8988T (cell line): ENCODE data around the gene TTBK2.
"Not testable (repeated sequence)": the region's sequence is repeated elsewhere in the genome, so short reads cannot be mapped to it uniquely, and the experiment has no call there.

Experiments used
- DNase-seq: peaks from one replicate; pipeline ENCODE4 v3.0.0; 2011

TTBK2 gene

DNA sequence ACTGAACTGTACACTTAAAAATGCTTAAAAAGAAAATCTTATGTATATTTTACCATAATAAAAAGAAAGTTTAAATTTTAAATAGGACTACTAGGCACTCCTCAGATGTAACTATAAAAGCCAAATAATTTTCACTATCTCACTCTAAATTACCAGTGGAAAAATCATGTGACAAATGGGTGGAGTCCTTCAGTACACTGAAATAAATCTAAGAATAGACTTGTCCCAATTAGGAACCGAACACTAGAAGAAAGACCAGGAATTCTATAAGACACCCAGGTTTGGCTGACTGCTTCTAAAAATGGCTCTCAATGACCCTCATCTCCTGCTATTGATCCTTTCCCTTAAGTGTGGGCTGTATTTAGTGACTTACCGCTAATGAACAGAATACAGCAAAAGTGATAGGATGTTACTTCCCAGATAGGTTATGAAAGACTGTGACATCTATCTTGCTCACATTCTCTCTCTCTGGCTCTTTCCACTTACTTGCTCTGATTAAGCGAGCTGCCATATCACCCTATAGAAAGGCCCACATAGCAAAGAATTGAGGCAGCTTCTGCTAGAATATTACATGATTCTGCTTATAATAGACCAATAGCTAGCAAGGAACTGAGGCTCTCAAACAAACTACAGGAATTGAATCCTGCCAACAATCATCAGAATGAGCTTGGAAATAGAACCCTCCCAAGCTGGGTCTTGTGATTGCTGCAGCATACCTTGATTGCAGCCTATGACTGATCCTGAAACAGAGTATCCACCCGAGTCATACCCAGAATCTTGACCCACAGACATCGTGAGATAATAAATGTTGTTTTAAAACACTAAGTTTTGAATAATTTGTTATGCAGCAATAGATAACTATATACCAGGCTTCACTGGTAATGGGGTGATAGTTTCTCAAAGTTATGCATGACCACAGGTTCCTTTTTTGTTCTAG is 16.9 kb downstream of the TTBK2 start:
- no peak for DNase-seq

DNA sequence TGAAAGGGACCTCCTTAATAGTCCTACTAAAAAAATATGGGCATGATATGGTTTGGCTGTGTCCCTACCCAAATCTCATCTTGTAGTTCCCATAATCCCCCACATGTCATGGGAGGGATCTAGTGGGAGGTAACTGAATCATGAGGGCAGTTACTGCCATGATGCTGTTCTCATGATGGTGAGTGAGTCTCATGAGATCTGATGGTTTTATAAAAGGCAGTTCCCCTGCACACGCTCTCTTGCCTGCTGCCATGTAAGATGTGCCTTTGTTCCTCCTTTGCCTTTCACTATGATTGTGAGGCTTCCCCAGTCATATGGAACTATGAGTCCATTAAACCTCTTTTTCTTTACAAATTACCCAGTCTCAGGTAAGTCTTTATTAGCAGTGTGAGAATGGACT is 26.7 kb downstream of the TTBK2 start:
- DNase-seq = not testable (repeated sequence)

DNA sequence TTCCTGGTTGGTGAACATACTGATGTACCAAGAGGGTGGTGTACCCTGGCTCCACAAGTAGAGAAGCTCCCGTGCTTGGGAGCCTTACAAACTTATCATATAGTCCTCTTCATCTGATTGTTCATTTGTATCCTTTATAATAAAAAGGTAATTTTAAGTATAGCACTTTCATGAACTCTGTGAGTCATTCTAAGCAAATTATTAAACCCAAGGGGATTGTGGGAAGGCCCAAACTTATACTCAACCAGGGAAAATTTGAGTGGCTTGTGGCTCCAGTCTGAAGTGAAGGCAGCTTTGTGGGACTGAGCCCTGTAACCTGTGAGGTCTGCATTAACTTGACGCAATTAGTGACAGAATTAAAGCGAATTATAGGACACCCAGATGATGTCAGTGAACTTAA is 29.0 kb downstream of the TTBK2 start:
- DNase-seq = no peak

DNA sequence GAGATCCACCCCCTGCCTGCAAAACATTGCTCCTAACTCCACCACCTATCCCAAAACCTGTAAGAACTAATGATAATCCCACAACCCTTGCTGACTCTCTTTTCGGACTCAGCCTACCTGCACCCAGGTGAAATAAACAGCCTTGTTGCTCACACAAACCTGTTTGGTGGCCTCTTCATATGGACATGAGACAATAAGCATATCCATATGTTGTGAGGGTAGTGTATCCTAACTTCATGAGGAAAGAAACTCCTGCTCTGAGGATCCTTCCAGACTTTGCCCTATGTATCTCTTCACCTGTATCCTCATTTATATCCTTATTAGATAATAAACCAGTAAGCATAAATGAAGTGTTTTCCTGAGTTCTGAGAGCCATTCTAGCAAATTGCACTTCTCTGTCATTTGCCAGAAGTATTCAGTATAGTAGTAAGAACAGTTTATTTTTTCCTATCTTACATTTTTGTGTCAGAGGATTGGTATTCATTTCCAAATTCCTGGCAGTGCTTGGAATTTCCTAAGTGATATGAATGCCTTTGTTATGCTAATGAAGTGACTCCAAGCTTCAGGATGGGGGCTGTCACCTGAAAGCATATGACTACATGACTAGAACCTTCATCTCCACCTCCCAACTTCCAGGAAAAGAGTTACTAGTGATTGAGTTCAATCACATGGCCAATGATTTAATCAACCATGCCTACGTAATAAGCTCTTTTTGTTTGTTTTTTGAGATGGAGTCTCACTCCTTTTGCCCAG is 30.2 kb downstream of the TTBK2 start:
- DNase-seq = no peak

DNA sequence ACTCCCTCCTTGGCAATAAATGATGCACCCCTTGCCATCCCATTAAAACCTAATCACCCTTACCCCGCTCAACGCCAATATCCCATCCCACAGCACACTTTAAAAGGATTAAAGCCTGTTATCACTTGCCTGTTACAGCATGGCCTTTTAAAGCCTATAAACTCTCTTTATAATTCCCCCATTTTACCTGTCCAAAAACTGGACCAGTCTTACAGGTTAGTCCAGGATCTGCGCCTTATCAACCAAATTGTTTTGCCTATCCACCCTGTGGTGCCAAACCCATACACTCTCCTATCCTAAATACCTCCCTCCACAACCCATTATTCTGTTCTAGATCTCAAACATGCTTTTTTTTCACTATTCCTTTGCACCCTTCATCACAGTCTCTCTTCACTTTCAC is 33.2 kb downstream of the TTBK2 start:
- not testable (repeated sequence) for DNase-seq

DNA sequence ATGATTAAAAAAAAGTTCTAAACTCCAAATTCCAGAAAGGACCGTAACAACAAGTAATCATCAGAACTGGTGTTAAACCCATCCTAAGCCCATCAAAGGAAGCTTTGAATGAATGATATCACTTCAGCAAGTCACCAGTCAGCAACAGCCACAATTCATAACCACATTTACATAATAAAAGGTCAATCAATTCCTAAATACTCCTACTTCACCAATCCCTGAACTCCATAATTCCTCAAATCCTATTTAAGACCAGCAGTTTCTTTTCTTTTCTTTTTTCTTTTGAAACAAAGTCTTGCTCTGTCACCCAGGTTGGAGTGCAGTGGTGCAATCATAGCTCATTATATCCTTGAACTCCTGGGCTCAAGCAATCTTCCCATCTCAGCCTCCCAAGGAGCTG is 40.5 kb downstream of the TTBK2 start:
- no peak for DNase-seq

DNA sequence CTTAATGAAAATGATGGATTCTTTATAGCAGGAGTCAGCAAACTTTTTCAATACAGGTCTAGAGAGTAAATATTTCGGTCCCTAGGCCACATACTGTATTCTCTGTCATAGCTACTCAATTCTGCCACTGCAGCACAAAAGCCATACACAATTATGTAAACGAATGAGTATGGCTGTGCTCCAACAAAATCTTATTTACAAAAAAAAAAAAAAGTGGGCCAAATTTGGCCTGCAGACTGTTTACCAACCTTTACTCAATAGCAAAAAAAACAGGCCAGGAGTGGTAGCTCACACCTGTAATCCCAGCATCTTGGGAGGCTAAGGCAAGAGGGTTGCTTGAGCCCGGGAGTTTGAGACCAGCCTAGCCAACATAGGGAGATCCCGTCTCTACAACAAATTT is 41.1 kb downstream of the TTBK2 start:
- DNase-seq = no peak

DNA sequence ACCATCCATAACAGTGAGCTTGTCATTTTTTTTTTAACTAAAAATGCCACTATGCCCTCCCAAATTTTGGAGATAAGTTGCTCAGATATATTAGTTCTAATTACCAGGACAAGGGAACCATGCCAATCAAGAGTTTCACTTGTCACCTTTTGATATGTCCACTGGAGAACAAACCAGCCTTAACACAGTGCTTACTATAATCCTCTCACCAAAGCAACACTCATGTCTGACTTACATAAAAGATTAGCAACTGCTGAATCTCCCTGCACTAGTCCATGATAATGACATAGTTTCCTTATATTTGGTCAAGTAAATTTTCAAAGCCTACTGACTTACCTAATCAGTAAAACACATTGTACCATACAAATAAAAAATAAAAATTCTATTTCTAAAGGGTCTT is 44.4 kb downstream of the TTBK2 start:
- no peak for DNase-seq

DNA sequence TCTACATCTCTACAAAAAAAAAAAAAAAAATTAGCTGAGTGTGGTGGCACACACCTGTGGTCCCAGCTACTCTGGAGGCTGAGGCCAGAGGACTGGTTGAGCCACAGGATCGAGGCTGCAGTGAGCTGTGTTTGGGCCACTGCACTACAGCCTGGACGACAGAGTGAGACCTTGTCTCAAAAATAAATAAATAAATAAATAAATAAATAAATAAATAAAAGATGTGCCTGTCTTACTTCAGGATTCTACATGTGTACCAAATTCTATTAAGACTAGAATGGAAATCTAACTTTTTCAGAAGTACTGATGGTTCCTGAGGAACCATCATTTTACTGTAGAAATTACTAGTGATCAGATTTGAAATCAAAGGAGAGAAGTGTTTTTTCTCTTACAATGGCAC is 51.9 kb downstream of the TTBK2 start:
- DNase-seq = no peak

DNA sequence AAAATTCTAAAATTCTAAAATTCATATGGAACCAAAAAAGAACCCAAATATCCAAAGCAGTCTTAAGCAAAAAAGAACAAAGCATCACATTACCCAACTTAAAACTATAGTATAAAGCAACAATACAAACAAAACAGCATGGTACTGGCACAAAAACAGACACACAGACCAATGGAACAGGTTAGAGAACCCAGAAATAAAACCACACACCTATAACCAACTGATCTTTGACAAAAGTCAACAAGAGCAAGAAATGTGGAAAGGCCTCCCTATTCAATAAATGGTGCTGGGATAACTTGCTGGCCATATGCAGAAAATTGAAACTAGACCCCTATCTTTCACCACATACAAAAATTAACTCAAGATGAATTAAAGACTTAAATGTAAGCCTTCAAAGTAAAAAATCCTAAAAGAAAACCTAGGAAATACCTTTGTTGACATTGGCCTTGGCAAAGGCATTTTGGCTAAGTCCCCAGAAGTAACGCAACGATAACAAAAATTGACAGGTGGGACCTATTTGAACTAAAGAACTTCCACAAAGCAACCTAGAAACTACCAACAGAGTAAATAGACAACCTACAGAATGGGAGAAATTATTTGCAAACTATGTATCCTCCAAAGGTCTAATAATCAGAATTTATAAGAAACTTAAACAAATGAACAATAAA is 56.9 kb downstream of the TTBK2 start:
- DNase-seq = no peak

DNA sequence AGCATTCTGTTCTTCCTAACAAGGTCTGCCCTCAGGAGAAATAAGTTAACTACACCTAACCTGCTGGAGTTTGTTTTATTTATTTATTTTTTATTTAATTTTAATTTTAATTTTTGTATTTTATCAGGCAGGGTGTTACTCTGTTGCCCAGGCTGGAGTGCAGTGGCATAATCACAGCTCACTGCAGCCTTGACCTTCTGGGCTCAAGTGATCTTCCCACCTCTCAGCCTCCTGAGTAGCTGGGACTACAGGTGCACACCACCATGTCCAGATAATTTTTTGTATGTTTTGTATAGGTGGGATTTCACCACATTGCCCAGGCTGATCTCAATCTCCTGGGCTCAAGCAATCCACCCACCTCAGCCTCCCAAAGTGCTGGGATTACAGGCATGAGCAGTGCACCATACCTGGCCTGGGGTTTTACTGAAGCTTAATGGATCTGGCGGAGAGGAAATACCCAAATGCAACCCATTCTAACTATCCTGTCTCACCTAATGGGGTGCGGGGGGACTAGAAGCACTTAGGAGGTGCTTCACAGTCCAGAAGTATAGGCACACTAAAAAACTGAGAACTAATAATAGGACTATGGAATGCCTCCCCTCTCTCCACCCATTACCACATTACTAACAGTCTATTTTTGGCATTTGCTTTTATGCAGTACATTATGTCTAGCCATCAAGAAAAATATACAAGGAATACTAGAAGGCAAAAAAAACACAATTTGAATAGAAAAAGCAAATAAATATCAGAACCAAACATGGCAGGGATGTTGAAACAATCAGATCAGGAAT is 61.4 kb downstream of the TTBK2 start:
- DNase-seq = no peak

DNA sequence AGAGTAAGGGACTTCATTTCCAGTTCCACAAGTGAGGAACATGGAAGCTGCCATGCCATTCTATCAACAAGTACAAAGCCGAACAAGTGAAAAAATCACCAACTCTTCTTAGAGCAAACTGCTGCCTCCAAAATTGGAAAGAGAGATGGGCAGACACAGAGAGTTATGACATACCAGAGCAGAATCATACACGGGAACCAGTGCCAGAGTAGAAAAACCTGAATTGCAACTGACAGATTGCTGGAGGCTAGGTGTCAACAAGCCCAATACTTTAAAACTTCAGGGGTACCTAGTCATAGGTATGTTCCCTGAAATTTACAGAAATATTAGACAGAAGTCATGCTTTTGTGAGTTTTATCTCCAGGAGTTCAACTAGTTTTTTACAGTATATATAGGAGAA is 62.0 kb downstream of the TTBK2 start:
- DNase-seq = no peak

DNA sequence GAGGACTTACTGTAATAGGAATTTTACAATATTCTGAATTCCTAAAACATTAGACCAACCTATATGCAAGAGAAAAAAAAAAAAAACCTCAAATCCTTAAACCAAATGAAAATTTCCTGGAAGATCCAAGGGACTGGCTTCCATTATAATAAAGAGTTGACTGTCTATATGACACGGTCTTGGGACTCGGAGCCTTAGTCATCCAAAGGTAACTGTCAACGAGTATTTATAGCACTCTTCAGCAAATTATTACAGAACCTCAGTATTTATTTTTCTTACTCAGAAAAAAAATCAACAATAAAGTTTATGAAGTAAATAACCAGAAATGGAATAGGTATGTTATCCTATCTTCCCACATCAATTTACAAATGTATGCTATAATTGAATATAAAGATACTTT is 66.0 kb downstream of the TTBK2 start:
- no peak for DNase-seq

DNA sequence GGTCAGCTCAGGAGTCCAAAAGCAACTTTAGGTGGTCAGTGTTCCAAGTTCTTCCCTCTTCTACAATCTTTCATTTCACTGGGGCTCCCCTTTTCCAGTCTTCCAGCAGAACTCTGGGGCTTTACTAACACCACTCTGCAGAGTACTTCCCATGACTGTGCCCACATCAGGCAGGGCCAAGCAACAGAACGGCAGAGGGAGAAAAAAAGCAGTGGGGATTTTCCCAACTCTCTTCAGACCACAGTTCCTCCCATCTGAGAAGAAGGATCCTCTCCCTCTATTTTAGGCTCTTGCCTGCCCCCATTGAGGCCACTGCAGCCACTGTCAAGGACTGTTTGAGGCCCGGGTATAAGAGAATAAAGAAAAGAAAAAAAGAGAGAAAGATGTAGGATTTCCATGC is 70.7 kb downstream of the TTBK2 start:
- DNase-seq = no peak

DNA sequence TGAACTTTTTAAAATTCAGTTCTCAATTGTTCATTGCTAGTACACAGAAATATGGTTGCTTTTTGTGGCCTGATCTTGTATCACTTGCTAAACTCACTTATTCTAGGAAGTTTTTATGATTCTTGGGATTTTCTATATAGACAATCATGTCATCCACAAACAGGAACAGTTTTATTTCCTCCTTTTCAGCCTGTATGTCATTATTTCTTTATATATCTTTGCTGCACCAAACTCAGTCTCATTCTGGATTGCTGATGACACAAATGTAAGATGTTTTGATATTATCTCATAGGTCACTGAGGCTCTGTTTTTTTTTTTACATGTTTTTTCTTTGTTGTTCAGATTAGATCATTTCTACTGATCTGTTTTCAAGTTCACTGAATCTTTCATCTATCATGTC is 71.7 kb downstream of the TTBK2 start:
- no peak for DNase-seq

DNA sequence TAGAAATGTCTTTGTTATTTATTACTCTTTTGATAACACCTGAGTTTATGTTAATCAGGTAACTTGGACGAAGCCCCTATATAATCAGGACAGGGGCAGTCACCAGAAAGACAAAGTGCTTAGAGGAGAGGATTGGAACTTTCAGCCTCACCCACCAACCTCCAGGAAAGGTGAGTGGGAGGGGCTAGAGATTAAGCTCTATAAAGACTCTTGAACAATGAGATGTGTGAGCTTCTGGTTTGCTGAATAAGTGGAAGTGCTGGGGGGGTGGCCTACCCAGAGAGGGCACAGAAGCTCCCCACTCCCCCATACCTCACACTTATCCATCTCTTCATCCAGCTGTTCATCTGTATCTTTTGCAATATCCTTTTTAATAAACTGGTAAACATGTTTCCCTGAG is 73.9 kb downstream of the TTBK2 start:
- no peak for DNase-seq

DNA sequence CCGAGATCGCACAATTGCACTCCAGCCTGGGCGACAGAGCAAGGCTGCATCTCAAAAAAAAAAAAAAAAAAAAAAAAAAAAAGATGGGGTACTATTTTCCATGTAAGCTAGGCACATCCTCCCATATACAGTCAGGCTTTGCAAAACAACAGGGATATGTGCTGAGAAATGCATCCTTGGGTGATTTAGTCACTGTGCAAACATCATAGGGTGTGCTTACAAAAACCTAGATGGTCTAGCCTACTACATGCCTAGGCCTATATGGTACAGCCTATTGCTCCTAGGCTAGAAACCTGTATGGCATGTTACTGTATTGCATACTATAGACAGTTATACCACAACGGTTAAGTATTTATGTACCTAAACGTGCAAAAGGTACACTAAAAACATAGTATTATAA is 75.0 kb downstream of the TTBK2 start:
- no peak for DNase-seq

DNA sequence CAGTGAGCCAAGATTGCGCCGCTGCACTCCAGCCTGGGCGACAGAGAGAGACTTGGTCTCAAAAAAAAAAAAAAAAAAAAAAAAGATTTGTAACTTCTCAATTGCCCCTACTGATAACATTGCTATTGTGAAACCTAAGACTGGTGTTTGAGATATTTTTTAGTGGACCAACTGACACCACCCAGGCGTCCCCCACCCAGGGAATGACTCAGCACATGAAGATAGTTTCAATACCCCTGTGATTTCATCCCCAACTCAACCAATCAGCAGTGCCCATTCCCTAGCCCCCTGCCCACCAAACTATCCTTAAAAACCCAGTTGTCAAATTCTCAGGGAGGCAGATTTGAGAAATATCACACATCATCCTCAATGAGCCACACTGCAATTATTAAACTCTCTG is 76.9 kb downstream of the TTBK2 start:
- no peak for DNase-seq

DNA sequence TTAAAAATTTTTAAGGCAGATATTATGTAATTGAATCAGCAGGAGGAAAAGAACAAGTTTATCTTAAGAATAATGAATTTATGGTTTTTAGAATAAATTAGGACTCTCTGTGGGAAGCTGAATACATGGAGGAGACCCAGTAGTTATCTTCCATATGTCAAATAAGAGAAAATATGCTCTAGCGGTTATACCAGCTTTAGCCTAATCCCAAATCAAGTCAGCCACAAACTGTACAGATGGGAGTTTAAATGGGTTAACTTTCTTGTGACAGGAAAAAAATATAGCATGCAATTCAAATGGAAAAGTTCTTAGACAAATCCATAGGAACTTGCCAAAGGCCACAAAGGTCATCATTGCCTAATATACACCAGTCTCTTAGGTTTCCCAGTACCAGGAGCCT is 84.3 kb downstream of the TTBK2 start:
- no peak for DNase-seq

DNA sequence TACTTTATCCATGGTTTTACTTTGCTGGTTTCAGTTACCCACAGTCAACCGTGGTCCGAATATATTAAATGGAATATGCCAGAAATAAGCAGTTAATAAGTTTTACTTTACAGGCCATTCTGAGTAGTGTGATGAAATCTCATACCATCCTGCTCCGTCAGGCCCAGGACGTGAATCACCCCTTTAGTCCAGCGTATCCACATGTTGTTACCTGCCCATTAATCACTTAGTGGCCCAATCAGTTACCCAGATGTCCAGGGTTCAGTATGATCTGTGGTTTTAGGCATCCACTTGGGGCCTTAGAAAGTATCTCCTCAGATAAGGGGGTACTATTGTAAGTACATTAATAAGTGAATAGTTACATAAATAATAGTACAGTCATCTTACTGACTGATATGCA is 88.0 kb downstream of the TTBK2 start:
- peak; percentile 34 for DNase-seq

DNA sequence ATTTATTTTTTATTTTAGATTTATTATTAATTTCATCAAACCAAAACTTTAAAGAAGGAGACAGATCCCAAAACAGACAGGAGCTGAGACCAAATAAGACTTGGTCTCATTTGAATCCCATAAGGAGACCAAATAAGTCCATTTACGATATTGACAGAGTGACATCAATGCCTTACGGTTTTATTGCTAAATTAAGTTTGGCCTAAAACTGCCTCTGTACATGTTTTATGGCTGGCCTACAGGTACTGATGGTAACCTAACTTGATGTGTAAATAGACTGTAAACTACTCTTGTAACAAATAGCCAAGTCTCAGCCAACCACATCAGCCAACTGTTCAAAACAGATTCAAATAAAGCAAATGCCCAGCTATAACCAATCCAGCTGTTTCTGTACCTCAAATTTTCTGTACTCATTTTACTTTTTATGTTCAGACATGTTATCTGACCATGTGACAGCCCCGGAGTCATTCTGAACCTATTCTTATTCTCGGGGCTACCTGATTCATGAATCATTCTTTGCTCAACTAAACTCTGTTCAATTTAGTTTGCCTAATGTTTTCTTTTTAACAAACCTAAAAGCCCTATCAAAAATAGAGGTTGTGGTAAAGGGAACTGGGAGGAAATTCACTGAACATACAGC is 94.2 kb downstream of the TTBK2 start:
- no peak for DNase-seq

DNA sequence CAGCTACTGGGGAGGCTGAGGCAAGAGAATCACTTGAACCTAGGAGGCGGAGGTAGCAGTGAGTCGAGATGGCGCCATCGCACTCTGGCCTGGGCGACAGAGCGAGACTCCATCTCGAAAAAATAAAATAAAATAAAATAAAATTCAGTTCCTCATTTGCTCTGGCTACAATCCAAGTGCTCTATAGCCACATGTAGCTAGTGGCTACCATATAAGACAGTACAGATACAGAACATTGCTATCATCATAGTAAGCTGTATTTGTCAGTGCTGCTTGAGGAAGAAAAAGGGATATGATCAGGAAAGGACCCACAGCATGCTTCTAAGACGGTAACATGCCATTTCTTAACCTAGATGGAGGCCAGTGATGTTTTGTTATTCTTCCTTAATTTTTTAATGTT is 95.0 kb downstream of the TTBK2 start:
- no peak for DNase-seq
